Fibroblast of upper back skin (primary cell): ENCODE measurements around the gene ITPKB.
"Not testable (repeated sequence)": the region's sequence is repeated elsewhere in the genome, so short reads cannot be mapped to it uniquely, and the experiment has no call there.

Experiments
- DNase-seq: peaks from one replicate; pipeline ENCODE4 v3.0.0-alpha.2; 2013

ITPKB gene

GRCh38 chr1:226648421-226648820 lies 90.7 kb downstream of the ITPKB start:
- DNase-seq = no peak

GRCh38 chr1:226647719-226648118 lies 91.4 kb downstream of the ITPKB start:
- DNase-seq = no peak

- DNase-seq = no peak
These were observed 92.1 kb downstream of the ITPKB start for GRCh38 chr1:226646870-226647449.

GRCh38 chr1:226646026-226646869 lies 92.8 kb downstream of the ITPKB start:
- DNase-seq = no peak

- no peak for DNase-seq
These were observed 93.7 kb downstream of the ITPKB start for GRCh38 chr1:226645279-226645976.

- DNase-seq = no peak
These were observed 94.4 kb downstream of the ITPKB start for GRCh38 chr1:226644541-226645176.

- DNase-seq = no peak
These were observed 95.2 kb downstream of the ITPKB start for GRCh38 chr1:226643611-226644540.

GRCh38 chr1:226643177-226643576 lies 95.9 kb downstream of the ITPKB start:
- DNase-seq = peak; percentile 56

- DNase-seq = no peak
These were observed 96.7 kb downstream of the ITPKB start for GRCh38 chr1:226642421-226642820.

GRCh38 chr1:226641671-226642231 lies 97.3 kb downstream of the ITPKB start:
- no peak for DNase-seq

- no peak for DNase-seq
These were observed 98.6 kb downstream of the ITPKB start for GRCh38 chr1:226640321-226641136.

GRCh38 chr1:226639631-226640061 lies 99.4 kb downstream of the ITPKB start:
- no peak for DNase-seq

GRCh38 chr1:226639206-226639605 lies 99.9 kb downstream of the ITPKB start:
- DNase-seq = not testable (repeated sequence)

GRCh38 chr1:226638608-226639007 lies 100.5 kb downstream of the ITPKB start:
- DNase-seq = no peak

- no peak for DNase-seq
These were observed 101.0 kb downstream of the ITPKB start for GRCh38 chr1:226638001-226638601.

GRCh38 chr1:226637147-226637935 lies 101.7 kb downstream of the ITPKB start:
- peak; percentile 27 for DNase-seq

- no peak for DNase-seq
These were observed 102.3 kb downstream of the ITPKB start for GRCh38 chr1:226636847-226637096.

- DNase-seq = no peak
These were observed 103.6 kb downstream of the ITPKB start for GRCh38 chr1:226635456-226635941.

- DNase-seq = no peak
These were observed 104.4 kb downstream of the ITPKB start for GRCh38 chr1:226634611-226635246.
